Left cardiac atrium (tissue), 4 donors: Measurements from ENCODE around the gene MYRIP. TPM values are rescaled to one million over a fixed set of nuclear protein-coding genes. Genes with fewer than 3 reads are reported as not detected.

Source experiments
- ATAC-seq, 2 donors: fragments of 200-7000 bp; cut with Tn5 transposase; one replicate each; pipeline ENCODE4 v1.9.1; 2020; ENCODE audit warnings: mild to moderate bottlenecking in 2 of 2, moderate library complexity in 2 of 2
- DNase-seq: peaks from one replicate; pipeline ENCODE4 v3.0.0-alpha.2; 2020
- intact Hi-C, 2 donors: fragments of 100-400 bp; cut with DNase I; formaldehyde crosslinking; loops; one replicate each; pipeline versions ENCODE4 v1.14.1 to v1.15.1; 2022 to 2023
- total RNA-seq, 2 donors: library from RNA; stranded (reverse); fragmentation: NEBNext Ultra II Directional; extraction: Animal tissue kit (Norgen Biotek cat#: 25700); gene quantifications; one replicate each; pipeline ENCODE4 v1.2.1, GENCODE V29; 2021
- donor health status: DM: no; HTN: yes; CAD: no.
- donor health status: DM: no; HTN: yes; CAD: no; lungs with severe emphysema.
- donor health status: DM: yes; HTN: yes; CAD: no.
- donor health status: Dilated cardiomyopathy.

Gene MYRIP
- total RNA-seq, 2 donors from 2014 or later, result 2.3 to 6.8 TPM

DNA sequence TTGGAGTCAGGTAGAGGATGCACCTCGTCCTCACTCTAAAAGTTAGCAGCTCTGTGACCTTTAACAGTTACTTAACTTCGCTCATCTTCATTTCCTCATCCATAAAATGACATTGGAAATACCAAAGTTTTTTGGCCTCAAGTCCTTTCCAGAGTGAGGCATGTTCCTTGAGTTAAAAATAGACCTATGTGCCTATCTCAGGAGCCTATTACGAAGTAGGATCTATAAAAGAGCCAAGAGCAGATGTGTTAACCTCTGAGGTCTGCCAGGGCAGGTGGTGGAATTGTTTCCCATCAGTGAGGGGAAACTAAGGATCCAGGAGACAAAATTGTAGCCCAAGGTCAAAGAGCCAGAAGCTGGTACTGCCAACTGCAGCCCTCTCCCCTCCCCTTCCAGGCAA, 379.7 kb downstream of the MYRIP start:
- no peak for ATAC-seq
- no peak for DNase-seq
- intact Hi-C loops, result loop anchor here in 1 of 2 donors (10.0 kb wide), 1 partner anchor 384 kb away; the partner anchor contains the start of gene MYRIP

GRCh38 chr3:40190056-40190455, 380.6 kb downstream of the MYRIP start:
- DNase-seq (no peak), ATAC-seq (no peak)
- intact Hi-C loops, result loop anchor here (5.0 to 10.0 kb wide), 2 partner anchors 127 to 265 kb away; partner anchors contain the start of gene RPL14 (in 1 of the 2)

DNA sequence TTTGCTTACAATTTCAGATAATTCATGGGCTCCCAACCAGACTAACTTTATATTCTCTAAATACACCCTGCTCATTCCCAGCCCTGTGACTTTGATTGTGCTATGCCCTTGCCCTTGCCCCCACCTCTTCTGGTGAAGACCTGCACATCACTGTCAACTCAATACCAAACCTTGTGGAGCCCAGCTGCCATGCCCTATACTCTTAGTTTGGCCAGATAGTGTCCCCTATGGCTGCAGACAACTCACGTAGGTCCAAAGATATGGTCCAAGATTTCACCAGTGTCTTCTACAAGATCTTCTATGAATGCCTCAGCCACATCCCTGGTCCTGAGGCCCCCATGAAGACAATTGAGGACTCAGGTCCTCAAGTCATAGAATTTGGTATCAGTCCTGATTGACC, 381.8 kb downstream of the MYRIP start:
- DNase-seq, result no peak
- no peak for ATAC-seq
- intact Hi-C loops, result loop anchor here (1.0 to 10.0 kb wide), 3 partner anchors 126 to 264 kb away; partner anchors contain the start of gene RPL14 (in 1 of the 2)

DNA sequence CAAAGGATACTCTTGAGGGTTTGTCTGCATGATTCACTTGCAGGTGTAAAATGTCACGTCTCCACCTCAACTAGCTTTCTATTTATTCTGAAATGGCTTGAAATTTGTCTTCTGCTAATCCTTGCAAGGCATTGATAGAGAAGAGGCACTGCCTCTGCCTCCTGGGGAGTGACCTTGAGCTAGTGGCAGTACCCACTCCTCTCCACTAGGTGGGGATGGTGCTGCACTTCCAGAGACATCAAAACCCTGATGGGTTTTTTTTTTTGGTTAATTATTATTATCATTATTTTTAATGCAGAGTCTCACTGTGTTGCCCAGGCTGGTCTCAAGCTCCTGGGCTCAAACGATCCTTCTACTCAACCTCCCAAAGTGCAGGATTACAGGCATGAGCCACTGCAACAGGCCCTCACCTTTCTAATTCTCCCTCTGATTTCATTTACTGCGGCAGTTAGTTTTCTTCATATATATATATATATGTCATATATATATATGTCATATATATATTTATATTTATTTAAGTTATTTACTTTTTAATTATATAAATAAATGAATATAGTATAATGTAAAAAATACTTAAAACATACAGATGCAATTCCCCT, 382.5 kb downstream of the MYRIP start:
- DNase-seq, result peak; percentile 51
- ATAC-seq, result peak; percentile 64
- intact Hi-C loops, result loop anchor here (1.0 to 10.0 kb wide), 3 partner anchors 125 to 263 kb away; partner anchors contain the start of gene RPL14 (in 1 of the 2)

DNA sequence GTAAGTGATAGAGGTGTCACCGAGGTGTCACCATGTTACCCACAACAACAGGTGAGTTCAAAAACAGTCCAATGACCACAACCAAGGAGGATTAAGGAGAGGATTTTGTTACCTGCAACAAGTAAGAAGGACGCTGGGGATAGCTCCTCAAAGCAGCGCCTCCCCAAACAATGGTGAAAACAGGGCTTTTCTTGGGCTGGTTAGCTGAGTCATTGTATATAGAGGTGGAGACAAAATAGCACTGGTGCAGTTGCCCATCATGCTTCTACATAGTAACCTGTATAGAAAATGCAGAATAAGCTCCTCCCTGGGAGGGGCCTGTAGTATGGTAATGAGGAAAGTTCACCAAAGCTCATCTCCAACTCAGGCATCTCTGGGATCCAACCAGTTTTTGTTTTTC, 383.2 kb downstream of the MYRIP start:
- DNase-seq, result no peak
- no peak for ATAC-seq
- intact Hi-C loops, result loop anchor here (5.0 to 10.0 kb wide), 2 partner anchors 125 to 262 kb away; partner anchors contain the start of gene RPL14 (in 1 of the 2)

DNA sequence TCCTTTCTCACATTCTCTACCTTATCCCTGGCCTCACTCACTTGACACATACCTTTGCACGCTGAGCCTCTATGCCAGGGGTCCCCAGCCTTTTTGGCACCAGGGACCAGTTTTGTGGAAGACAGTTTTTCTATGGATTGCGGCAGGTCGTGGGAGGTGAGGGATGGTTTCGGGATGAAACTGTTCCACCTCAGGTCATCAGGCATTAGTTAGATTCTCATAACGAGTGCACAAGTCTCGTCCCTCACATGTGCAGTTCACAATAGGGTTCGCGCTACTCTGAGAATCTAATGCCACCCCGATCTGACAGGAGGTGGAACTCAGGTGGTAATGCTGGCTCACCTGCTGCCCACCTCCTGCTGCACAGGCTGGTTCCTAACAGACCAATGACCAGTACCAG, 387.6 kb downstream of the MYRIP start:
- DNase-seq (no peak), ATAC-seq (no peak)
- intact Hi-C loops, result loop anchor here in 1 of 2 donors (10.0 kb wide), 1 partner anchor 258 kb away; the partner anchor contains the start of gene RPL14

- ATAC-seq, result no peak
These were observed 391.4 kb downstream of the MYRIP start for GRCh38 chr3:40200692-40201316.

GRCh38 chr3:40201770-40202169, 392.4 kb downstream of the MYRIP start:
- no peak for ATAC-seq
- DNase-seq, result no peak
- intact Hi-C loops, result no loop called here

More at GRCh38 chr3:40200692-40201316, 391.4 kb downstream of the MYRIP start:
- intact Hi-C loops, result no loop called here
- DNase-seq, result no peak

DNA sequence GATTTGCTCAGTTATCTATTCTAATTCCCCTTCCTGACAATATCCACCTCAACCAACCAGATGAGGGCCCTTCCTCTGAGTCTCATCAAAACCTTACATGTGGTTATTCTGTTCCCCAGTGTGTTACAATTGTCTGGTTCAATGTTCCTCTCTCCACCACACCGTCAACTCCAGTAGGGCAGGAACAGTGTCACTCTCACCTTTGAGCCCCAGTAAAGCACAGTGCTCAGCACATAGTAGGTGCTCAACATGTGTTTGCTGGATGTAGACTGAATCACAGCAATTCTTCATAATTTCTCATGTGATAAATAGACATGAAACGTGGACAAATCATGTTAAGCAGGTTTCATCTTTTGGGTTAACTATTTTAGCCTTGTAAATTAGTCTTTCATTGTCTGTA, 397.1 kb downstream of the MYRIP start:
- no peak for DNase-seq
- intact Hi-C loops, result no loop called here
- ATAC-seq, result no peak

DNA sequence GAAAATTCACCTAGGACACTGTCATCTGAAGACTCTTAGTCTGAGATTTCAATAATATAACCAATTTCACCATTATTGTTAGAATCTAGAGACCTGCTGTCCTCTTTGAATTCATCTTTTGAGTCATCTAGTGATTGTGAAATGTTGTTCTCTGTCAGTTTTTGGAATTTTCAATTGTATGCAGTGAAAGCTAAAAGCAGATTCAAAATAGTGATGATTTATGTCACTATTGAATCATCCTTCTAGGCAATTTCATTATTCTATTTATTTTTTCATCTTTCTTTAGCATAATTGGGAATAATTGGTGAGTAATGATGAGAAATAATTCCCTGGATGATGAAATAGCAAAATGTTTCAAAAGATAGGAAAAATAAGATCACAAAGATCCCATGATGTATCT, 398.4 kb downstream of the MYRIP start:
- DNase-seq, result no peak
- no peak for ATAC-seq
- intact Hi-C loops, result no loop called here

GRCh38 chr3:40208251-40208650, 398.8 kb downstream of the MYRIP start:
- intact Hi-C loops, result no loop called here
- DNase-seq (no peak), ATAC-seq (no peak)

GRCh38 chr3:40211579-40211978, 402.2 kb downstream of the MYRIP start:
- peak in 1 of 2 donors; percentile 15 for ATAC-seq
- no peak for DNase-seq
- intact Hi-C loops, result no loop called here

GRCh38 chr3:40213556-40213955, 404.1 kb downstream of the MYRIP start:
- no peak for DNase-seq
- intact Hi-C loops, result no loop called here

GRCh38 chr3:40215015-40215414, 405.6 kb downstream of the MYRIP start:
- intact Hi-C loops, result no loop called here
- DNase-seq, result no peak
- no peak for ATAC-seq

More at GRCh38 chr3:40213556-40213955, 404.1 kb downstream of the MYRIP start:
- ATAC-seq, result no peak

- ATAC-seq, result no peak
- no peak for DNase-seq
- intact Hi-C loops, result no loop called here
These were observed 407.1 kb downstream of the MYRIP start for GRCh38 chr3:40216471-40216870.

DNA sequence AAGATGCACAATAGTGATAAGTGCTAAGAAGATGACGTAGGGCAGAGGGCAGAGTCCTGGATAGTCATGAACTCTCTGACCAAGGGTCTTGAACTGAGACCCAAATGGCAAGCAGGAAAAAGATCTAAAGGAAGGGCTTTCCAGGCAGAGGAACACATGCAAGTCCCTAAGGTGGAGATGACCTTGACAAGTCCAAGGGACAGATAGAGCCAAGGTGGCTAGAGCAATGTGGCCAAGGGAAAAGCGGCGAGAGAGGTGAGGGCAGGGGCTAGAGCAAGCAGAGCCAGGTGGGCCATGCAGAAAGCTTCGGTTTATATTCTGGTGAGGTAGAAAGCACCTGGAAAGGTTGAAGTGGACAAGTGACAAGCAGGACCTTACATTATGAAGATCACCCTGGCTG, 414.4 kb downstream of the MYRIP start:
- ATAC-seq (no peak), DNase-seq (no peak)
- intact Hi-C loops, result no loop called here

- intact Hi-C loops, result no loop called here
- no peak for DNase-seq
- ATAC-seq, result no peak
These were observed 415.5 kb downstream of the MYRIP start for GRCh38 chr3:40224796-40225515.

GRCh38 chr3:40226636-40227035, 417.2 kb downstream of the MYRIP start:
- intact Hi-C loops, result no loop called here
- DNase-seq (no peak), ATAC-seq (no peak)

GRCh38 chr3:40228792-40229350, 419.5 kb downstream of the MYRIP start:
- DNase-seq, result no peak
- no peak for ATAC-seq
- intact Hi-C loops, result no loop called here

DNA sequence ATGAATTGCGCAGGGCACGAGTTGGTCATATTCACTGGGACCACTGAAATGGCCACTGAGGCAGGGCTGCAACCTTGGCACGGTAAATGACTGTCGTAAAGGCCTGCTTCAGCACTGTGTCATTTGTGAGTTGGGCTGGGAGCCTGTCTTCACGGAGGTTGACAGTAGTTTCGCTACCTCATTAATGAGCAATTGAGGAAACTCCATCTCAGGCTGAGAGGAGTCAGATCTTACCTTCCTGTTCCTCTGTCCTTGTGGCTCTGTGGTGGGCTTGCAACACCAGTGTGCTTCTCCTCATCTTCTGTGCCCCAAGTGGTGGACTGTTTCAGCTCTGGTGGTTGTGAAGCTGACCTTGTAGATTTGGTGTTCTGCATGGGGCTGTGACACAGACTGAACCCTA, 420.0 kb downstream of the MYRIP start:
- intact Hi-C loops, result no loop called here
- ATAC-seq (no peak), DNase-seq (no peak)
